Limb (tissue), 2 donors: Measurements from ENCODE around the gene NDUFA6.
A peak's percentile ranks its signal among the peaks of the same experiment; 100 is the strongest.
"Not testable (repeated sequence)": the region's sequence is repeated elsewhere in the genome, so short reads cannot be mapped to it uniquely, and the experiment has no call there.

Experiments used
- DNase-seq, 2 donors: peaks; one replicate each; pipeline ENCODE4 v3.0.0-alpha.2; 2016; ENCODE audit errors: extremely low spot score in 2 of 2

NDUFA6 gene

DNA sequence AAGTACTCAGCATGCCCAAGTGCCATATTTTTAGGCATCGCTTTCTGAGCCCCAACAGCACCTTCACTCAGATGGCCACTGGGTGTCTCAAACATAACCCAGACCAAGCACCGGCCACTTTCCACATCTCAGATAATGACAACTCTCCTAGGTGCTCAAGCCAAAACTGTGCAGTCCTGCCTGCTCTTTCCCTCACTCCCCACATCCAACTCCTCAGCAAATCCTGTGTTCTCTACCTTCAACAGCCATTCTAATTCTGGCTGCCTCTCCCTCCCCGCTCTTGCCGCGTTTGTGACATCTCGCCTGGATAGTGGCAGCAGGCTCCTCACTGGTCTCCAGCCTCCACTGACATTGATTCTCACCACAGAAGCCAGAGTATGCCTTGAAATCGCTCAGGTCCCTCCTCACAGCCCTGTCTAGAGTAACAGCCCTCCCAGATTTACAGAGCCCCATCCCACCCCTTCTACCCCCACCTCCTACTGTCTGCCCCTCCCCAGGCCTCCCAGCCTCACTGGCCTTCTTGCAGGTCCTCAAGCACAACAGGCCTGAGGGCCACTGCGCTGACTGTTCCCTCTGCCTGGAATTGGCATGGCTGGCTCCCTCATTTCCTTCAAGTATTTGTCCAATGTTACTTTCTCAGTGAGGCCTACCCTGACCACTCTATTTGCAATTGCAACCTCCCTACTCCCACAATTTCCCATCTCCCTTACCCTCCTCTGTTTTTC, 17.8 kb downstream of the NDUFA6 start:
- DNase-seq, result no peak

DNA sequence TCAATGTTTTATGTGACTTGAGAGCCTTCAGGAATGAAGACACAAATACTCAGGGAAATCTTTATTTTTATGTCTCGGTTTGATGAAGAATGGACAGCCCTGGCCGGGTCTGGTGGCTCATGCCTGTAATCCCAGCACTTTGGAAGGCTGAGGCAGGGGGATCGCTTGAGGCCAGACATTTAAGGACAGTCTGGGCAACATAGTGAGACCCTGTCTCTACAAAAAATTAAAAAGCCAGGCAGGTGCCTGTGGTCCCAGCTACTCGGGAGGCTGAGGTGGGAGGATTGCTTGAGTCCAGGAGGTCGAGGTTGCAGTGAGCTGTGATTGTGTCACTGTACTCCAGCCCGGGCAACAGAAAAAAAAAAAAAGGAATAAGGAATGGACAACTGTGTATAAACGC, 19.1 kb downstream of the NDUFA6 start:
- DNase-seq, result not testable (repeated sequence)

DNA sequence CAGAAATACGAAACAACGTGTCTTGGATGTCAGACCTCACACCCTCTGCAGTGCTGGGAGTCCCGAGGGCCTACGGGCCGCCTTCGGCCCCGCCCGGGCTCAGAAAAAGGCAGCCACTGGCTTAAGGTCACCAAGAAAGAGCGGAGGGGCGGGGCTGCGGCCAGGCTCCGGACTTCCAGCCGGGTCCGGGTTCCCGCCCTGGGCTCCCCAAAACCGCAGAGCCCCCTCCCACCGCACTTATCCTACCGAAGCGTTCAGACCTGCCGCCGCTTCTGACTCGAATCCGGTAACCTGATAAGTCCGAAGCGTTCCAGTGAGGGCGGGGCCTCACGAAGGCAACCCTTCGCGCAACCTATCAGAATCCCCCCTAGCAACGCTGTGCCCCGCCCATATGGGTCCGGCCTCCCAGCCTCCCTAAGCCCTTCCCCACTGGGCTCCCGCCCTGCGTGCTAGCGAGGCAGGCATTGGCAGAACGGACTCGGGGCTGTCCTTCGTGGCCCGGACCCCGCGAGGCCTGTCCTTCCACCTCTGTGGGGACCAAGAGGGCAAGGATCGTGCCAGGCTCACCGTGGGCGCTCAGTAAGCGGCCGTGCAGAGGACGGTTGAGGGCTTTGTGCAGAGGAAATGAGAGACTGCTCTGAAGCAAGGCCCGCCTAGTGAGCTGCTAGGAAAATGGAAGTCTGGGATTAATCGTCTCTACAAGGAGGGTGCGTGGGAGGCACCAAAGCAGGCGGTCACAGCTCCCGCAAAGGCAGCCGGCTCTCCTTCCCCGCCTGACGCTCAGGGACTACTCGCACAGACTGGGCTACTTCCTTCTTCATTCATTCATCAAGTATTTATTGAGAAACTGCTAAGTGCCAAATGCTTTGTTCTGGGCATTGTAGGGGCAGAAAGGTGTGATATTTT, 19.8 kb downstream of the NDUFA6 start, which contains the start of gene NAGA:
Gene NAGA (minus strand): TSS at position 296 of the 906 bp plus-strand sequence. CDS start 515 bp downstream, outside the sequence.
- peak; percentile 95 to 96 for DNase-seq

- peak in 1 of 2 donors; percentile 13 for DNase-seq
Measured at GRCh38 chr22:42069801-42070516, 20.6 kb downstream of the NDUFA6 start.

DNA sequence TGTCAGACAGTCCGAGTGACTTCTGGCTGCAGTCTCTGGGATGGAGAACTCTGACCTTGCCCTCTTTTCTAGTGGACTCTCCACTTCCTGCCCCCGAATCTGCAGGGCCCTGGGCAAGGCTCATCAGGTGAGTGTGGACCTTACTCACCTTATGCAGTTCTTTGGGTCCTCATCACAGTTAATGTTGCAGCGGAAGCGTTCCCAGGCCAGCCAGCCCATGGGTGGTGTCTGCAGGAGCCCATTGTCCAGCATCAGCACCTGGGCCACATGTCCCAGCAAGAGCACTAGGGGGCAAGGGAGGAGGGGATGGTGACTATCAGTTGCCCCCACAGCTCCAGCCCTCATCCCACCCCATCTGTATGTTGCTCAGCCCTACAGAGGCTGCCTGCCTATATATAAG, 22.3 kb downstream of the NDUFA6 start:
- DNase-seq, result no peak

DNA sequence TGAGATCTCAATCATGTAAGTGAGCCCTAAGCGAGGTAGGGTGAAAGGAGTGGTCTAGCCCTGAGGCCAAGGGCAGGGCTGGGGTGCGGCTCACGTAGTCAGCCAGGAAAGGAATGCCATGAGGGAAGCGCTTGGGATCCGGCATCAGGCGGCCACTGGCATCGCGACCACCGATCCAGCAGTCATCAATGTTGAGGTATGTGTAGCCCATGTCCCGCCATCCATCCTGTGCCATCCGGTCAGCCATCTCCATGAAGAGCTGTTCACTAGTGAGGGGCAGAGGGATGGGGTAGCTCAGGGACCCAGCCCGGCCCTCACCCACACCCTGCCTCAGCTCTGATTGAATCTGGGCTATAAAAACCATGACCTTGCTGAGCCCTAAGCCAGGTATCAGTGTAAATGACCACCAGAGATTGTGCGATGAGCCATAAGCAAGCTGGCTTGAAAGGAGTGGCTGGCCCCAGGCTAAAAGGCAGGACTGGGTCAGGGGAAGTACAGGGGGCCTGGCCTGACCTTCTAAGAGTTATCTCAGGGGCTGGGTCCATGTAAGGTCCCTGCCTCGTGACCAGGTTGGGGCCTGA, 22.8 kb downstream of the NDUFA6 start:
- no peak for DNase-seq

DNA sequence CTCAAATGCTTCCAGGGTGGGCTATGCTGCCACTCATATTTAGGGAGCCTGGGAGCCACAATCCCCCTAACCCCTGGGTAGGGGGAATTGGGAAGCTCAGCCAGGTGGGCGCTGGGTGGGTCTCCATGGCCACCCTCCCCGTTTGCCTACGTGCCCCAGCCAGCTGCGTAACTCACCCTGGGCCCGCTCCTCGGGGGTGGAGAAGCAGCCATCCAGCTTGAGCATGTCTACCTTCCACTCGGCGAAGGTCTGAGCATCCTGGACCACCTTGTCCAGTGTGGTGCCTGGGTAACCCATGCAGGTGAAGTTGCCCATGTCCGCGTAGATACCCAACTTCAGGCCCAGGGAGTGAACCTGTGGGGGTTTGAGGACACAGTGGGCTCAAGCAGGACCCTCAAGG, 23.6 kb downstream of the NDUFA6 start:
- DNase-seq, result no peak

DNA sequence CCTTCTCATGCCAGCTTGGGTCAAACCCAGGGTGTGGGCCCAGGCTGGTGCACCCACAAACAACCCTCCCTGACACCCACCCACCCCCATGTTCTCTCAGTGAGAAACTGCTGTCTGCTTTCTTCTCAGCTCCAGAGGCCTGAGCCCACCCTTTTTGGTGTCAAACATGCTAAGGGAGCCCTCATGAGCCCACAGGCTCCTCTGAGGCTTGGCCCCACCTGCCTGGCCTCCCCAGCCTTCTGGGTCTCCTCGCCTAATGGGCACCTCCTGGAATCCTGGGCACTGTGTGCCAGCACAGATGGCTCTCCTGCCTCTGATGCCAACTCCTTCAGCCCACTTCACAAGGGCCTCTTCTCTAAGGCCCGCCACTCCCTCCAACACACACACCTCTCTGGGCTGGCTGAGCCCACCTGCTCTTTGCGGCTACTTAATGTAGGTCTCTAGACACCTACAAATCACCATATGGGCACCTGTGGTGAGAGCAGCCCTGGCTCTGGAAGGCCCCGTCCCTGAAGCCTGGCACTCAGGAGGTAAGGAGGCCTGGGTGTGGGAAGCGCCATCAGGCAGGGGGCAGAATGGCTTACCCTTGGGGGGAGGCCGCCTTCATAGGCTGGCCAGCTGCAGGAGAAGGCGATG, 24.3 kb downstream of the NDUFA6 start:
- no peak for DNase-seq

- DNase-seq, result no peak
Measured at GRCh38 chr22:42065438-42066125, 25.0 kb downstream of the NDUFA6 start.

DNA sequence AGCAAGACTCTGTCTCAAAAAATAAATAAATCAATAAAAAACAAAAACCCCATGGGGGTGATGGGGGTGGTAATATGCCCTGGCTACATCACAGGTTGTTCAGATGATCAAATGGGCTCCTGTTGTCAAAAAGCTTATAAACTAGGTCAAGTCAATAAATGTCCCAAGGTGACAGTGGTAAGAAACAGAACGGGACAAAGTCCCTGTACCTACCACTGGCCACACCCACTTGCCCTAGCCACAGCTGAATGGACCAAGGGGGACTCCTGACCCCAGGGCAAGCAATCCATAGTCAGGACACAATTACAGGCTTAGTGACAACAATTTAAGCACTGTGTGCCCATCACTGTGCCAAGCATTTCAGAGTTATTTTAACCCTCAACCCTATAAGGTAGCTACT, 25.9 kb downstream of the NDUFA6 start:
- DNase-seq, result no peak

- DNase-seq, result no peak
Measured at GRCh38 chr22:42062506-42063170, 27.9 kb downstream of the NDUFA6 start.

DNA sequence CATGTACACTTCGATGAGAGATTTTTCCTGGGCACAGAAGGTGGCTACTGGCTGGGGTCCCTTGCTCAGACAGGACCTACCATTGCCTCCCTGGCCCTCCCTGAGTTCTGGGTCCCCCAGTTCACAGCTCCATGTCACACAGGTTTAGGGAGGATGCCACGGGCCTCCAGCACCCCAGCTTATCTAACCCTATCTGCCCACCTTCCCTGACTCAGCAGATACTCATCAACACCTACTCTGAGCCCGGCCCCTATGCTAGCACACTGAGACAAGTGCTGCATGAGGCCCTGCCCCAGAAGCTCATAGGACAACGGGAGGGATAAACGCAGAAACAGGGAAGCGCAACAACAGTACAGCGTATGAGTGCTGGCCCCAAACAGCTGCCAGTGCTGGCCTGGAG, 29.5 kb downstream of the NDUFA6 start:
- DNase-seq, result no peak

DNA sequence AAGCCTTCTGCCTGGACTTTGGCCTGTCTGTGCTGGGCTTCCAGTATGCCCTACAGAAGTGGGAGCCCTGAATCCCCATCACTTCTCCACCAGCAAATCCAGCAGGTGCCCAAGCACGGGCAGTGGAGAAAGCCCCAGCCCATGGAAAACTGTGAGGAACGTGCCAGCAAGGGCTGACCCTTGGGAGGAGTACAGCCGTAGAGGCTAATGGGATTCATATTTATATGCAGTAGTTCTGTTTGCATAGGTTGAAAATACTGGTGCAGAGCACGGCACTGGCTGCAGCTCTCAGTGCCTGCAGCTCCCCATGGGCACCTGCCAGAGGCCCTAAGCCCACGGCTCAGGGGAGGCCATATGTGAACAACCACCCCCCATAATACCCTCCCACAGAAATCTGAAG, 30.1 kb downstream of the NDUFA6 start:
- DNase-seq, result no peak

GRCh38 chr22:42056757-42057511, 33.6 kb downstream of the NDUFA6 start:
- DNase-seq, result no peak

DNA sequence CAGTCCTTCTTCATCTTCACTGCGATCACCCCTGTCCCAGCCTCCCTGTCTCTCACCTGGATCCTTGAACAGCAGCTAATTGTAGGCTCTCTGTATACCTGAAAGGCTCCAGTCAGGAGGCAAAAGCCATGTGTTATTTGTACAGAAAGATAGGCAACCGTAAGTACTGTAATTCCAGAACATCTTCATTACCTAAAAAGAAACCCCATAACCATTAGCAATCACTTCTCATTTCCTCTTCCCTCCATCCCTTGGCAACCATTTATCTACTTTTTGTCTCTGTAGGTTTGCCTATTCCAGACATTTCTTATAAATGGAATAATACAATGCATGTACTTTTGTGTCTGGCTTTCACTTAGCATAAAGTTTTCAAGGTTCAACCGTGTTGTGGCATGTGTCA, 37.8 kb downstream of the NDUFA6 start:
- DNase-seq, result no peak

GRCh38 chr22:42050641-42051180, 39.9 kb downstream of the NDUFA6 start:
- DNase-seq, result no peak

DNA sequence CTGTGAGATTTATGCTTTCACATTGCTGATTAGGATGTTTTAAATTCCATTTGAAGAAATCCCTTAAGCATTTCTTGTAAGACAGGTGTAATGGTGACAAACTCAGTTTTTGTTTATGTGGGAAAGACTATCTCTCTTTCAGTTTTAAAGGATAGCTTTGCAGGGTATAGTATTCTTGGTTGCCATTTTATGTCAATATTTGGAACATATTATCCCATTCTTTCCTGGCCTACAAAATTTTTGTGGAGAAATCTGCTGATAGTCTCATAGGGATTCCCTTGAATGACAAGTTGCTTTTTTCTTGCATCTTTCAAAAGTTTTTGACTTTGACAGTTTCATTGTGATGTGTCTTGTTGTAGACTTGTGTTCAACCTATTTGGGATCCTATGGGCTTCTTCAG, 48.8 kb downstream of the NDUFA6 start:
- no peak for DNase-seq

GRCh38 chr22:42039271-42039670, 51.3 kb downstream of the NDUFA6 start:
- DNase-seq, result no peak
